22Rv1 (cell line): ENCODE results near the gene CAMSAP1.

ENCODE experiments used
- H3K27ac ChIP-seq: fragments of 450-650 bp; 2 replicates; pipeline ENCODE4 v1.5.1; 2017
- ZFX ChIP-seq: fragments of 450-650 bp; IDR thresholded peaks from 2 replicates; pipeline ENCODE4 v1.6.1; 2017; ENCODE audit warnings: antibody characterized with exemption, borderline replicate concordance
- TF ChIP-seq, protein P1 (sequence below): fragments of 450-650 bp; IDR thresholded peaks from 2 replicates; pipeline ENCODE4 v1.5.1; 2017; ENCODE audit warnings: mild to moderate bottlenecking

CAMSAP1 gene

GRCh38 chr9:135774239-135774747 is 133.1 kb downstream of the CAMSAP1 start:
- TF ChIP-seq, protein P1, sequence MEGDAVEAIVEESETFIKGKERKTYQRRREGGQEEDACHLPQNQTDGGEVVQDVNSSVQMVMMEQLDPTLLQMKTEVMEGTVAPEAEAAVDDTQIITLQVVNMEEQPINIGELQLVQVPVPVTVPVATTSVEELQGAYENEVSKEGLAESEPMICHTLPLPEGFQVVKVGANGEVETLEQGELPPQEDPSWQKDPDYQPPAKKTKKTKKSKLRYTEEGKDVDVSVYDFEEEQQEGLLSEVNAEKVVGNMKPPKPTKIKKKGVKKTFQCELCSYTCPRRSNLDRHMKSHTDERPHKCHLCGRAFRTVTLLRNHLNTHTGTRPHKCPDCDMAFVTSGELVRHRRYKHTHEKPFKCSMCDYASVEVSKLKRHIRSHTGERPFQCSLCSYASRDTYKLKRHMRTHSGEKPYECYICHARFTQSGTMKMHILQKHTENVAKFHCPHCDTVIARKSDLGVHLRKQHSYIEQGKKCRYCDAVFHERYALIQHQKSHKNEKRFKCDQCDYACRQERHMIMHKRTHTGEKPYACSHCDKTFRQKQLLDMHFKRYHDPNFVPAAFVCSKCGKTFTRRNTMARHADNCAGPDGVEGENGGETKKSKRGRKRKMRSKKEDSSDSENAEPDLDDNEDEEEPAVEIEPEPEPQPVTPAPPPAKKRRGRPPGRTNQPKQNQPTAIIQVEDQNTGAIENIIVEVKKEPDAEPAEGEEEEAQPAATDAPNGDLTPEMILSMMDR, result no peak
- no peak for TF ChIP-seq ZFX
- no peak overlapping the region for H3K27ac ChIP-seq

DNA sequence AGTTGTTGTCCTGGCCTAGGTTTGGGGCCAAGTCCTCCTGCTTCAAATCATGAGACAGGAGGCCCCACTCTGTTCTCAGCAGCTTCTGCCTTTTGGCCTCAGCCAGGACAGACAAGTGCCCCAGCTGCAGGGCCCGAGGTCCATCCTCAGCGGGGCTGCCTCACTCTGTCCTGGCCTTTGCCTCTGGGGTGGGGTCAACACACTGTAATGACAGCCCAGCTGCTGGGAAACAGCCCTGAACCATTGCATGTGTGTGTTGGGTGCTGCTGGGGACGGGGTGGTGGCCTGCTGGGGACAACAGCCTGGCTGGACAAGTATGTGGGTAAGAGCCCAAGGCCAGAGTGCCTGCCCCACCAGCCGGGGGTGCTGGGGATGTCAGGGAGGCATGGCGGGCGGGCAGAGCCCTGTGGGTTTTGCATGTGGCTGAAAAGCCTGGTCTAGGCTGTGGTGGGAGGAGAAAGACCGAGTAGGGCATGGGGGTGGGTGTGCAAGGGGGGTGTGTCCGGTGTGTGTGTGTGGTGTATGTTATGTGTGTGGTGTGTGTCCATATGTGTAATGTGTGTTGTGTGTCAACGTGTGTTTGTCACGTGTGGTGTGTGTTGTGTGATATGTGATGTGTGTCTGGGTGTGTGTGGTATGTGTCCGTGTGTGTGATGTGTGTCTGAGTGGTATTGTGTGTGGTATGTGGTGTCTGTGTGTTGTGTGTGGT is 133.7 kb downstream of the CAMSAP1 start:
- H3K27ac ChIP-seq, result no peak overlapping the region
- TF ChIP-seq, protein P1, result no peak
- no peak for TF ChIP-seq ZFX

DNA sequence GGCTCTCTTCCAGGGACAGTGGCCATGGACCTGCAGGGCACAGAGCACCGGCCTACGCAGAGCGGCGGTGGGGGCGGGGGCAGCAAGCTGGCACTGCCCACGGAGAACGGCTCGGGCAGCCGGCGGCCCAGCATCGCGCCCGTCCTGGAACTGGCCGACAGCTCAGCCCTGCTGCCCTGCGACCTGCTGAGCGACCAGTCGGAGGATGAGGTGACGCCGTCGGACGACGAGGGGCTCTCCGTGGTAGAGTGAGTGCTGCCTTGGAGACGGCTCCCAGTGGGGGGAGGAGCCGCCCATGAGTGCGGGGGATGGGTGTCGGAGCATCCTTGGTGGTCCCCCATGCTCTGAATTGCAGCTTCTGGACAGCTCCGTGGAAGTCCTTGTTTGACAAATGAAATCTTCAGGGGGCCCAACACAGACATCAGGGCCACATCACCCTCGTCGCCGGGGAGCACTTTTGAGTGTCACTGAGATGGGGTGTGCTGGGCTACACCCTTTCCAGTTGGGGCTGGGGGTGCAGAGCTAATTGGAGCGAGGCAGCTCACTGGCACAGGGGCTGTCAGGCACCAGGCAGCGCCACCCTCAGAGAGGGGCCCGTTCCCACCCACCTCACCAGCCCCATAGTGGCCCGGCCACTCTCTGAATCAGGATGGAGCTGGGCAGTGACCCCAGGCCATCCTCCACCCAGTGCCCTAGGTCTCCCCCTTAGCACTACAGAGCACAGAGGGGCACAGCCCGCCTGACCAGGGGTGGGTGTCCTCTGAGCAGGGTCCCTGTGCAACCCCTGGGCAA is 134.4 kb downstream of the CAMSAP1 start:
- no peak overlapping the region for H3K27ac ChIP-seq
- TF ChIP-seq ZFX, result no peak

GRCh38 chr9:135772056-135772646 is 135.2 kb downstream of the CAMSAP1 start:
- H3K27ac ChIP-seq, result no peak overlapping the region
- TF ChIP-seq, protein P1, result no peak
- TF ChIP-seq ZFX, result no peak

GRCh38 chr9:135771401-135772051 is 135.8 kb downstream of the CAMSAP1 start:
- no peak overlapping the region for H3K27ac ChIP-seq
- TF ChIP-seq, protein P1, result no peak
- TF ChIP-seq ZFX, result no peak

- H3K27ac ChIP-seq, result no peak overlapping the region
- no peak for TF ChIP-seq ZFX
- TF ChIP-seq, protein P1, result no peak
These were observed 136.6 kb downstream of the CAMSAP1 start for GRCh38 chr9:135770771-135771170.

DNA sequence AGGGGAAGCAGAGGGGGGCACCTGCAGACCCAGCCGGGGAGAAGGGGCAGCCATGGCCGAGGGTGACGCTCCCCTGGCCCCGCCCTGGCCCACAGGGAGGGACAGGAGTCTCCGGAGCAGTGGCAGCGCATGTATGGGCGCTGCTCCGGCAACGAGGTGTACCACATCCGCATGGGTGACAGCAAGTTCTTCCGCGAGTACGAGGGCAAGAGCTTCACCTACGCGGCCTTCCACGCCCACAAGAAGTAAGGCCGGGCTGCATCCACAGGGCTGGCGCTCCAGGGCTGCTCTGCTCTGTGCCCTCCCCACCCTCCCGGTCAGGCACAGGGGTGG is 137.2 kb downstream of the CAMSAP1 start:
- TF ChIP-seq, protein P1, result no peak
- no peak for TF ChIP-seq ZFX
- H3K27ac ChIP-seq, result no peak overlapping the region
